Measurements from ENCODE around the gene BIRC5.
"Not testable (repeated sequence)": the region's sequence is repeated elsewhere in the genome, so short reads cannot be mapped to it uniquely, and the experiment has no call there.

Gene BIRC5

DNA sequence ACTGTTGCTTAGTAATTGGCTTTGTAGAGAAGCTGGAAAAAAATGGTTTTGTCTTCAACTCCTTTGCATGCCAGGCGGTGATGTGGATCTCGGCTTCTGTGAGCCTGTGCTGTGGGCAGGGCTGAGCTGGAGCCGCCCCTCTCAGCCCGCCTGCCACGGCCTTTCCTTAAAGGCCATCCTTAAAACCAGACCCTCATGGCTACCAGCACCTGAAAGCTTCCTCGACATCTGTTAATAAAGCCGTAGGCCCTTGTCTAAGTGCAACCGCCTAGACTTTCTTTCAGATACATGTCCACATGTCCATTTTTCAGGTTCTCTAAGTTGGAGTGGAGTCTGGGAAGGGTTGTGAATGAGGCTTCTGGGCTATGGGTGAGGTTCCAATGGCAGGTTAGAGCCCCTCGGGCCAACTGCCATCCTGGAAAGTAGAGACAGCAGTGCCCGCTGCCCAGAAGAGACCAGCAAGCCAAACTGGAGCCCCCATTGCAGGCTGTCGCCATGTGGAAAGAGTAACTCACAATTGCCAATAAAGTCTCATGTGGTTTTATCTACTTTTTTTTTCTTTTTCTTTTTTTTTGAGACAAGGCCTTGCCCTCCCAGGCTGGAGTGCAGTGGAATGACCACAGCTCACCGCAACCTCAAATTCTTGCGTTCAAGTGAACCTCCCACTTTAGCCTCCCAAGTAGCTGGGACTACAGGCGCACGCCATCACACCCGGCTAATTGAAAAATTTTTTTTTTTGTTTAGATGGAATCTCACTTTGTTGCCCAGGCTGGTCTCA is 11.2 kb downstream of the BIRC5 start:
- DNase-seq (ENCODE audit: low read depth) = no peak

DNA sequence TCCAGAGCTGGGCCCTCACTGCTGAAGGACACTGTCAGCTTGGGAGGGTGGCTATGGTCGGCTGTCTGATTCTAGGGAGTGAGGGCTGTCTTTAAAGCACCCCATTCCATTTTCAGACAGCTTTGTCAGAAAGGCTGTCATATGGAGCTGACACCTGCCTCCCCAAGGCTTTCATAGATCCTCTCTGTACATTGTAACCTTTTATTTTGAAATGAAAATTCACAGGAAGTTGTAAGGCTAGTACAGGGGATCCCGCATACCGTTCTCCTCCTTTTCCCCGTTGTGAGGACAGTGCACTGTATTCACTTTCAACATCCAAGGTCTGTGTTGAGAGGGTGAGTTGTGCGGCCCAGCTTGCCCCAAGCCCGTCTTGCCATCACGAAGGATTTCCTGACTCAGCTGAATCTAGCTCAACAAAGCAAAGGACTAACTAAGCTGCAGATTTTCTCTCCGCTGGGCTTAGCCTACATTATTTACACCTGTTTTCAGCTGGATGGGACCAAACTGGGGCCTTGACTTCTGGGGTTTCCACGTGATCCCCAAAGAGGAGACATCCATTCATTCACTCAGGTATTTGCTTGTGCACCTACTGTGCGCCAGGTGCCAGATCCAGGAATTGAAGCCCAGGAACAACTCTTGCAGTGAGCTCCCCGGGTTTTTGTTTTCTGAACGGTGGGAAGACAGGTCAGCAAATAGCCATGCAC is 12.2 kb downstream of the BIRC5 start:
- DNase-seq (ENCODE audit: low read depth) = no peak

- no peak for DNase-seq (ENCODE audit: low read depth)
Measured at GRCh38 chr17:78226759-78227454, 12.9 kb downstream of the BIRC5 start.

DNA sequence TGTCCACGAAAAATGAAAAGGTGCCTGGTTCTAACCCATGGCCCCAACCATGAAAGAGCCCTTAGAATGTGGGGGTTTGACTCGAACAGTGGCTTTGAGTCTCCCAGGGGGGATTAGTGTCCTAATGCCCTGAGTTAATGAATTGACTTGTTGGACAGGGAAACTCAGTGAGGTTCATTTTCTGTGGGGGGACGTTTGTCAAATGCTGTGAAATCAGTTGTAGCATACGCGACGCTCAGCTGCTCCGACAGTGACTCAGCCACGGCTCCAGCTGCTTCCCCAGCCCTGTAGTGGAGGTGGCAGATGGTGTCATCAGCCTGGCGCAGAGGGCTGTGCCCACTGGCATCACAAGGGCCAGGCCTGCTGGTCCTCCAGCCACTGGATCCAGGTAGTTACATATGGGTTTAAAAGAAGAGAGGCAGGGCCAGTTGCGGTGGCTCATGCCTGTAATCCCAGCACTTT is 13.4 kb downstream of the BIRC5 start:
- no peak for DNase-seq (ENCODE audit: low read depth)

DNA sequence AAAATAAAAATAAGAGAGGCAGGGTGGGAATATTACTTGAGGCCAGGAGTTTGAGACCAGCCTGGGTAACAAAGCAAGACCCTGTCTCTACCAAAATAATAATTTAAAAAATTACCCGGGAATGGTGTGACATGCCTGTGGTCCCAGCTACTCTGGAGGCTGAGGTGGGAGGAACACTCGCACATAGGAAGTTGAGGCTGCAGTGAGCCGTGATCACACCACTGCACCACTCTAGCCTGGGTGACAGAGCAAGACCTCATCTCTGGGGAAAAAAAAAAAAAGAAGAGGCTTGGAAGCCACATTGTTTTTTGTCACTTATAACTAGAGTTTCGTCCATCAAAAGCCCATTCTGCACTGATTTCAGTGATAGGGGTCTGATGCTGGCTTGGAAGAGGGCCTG is 14.1 kb downstream of the BIRC5 start:
- DNase-seq (ENCODE audit: low read depth) = no peak

GRCh38 chr17:78230252-78230962 is 16.4 kb downstream of the BIRC5 start:
- DNase-seq (ENCODE audit: low read depth) = no peak

DNA sequence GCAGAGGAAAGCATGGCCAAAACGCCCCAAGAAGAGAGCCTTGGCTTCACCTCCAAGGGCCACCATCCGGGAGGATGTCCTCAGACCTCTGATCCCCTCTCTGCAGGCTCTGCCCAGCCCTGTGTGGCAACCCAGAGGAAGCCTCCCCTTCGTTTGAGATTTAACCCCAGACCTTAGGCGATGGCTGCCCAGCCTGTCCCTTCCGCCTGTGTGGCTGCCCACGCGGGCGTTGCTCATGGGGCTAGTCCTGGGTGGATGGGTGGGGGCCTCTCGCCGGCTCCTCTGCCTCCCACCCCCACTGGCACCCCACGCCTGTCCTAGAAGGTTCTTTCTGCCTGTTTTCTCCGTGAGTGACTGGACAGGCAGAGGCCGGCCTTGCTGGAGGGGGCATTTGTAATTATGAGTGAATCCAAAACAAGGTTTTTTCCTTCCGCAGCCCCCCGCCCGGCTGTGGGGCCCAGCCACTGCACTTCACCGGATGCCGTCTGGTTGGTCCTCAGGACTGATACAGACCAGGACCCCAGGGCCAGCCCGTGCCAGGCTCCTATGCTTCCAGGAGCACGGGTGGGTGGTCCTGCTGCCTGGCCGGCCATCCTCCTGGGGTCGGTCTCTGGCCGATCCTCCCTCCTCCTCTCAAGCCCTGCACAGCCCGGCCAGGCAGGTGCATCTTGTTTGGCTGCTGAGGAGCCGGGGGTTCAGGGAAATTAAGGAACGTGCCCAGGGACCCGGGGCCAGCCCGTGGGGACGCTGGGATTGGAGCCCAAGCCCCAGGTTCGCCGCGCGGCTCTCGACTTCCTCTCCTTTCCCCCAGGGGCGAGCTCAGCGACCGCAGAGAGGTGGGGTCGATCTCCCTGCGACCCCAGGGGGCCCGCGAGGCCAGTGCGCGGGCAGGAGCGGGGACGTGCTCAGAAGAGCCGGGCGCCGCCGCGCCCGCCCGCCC is 17.2 kb downstream of the BIRC5 start, which contains the start of gene TMEM235:
TMEM235 (plus strand) TSS at position 636 of the 940 bp plus-strand sequence. CDS start 393 bp downstream, outside the sequence.
- no peak for DNase-seq (ENCODE audit: low read depth)

DNA sequence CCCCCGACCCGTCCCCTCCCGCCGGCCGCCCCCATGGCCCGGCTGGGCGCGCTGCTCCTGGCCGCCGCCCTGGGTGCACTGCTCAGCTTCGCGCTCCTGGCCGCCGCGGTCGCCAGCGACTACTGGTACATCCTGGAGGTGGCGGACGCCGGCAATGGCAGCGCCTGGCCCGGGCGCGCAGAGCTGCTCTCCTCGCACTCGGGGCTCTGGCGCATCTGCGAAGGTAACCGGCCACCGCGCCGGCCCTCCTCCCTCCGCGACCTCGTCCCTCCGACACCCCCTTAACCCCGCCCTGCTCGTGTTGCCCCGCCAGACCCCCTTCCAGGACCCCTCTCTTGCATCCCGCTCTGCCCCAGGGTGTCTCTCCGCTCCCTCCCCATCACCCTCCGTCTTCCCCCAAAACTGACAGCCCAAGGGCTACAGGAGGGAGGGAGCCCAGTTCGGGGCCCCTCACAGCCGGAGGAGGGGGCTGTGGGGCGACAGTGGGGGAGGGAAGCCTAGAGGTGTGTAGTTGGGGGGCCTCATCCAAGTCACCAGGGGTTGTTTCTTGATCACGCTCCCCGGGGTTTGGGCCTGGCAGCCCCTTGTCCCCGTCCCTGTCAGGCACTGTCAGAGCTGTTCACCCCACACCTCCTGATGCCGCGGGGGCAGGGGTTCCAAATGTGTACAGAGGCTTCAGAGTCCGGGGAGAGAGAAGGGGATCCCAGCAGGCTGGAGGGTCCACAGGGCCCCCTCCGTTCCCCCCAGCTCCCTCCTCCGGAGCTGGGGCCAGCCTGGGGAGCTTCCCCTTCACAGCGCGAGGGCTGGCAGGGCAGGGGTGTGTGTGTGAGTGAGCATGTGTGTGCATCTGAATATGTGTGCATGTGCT is 18.2 kb downstream of the BIRC5 start:
- DNase-seq (ENCODE audit: low read depth) = no peak

GRCh38 chr17:78232859-78233173 is 18.8 kb downstream of the BIRC5 start:
- DNase-seq (ENCODE audit: low read depth) = no peak

DNA sequence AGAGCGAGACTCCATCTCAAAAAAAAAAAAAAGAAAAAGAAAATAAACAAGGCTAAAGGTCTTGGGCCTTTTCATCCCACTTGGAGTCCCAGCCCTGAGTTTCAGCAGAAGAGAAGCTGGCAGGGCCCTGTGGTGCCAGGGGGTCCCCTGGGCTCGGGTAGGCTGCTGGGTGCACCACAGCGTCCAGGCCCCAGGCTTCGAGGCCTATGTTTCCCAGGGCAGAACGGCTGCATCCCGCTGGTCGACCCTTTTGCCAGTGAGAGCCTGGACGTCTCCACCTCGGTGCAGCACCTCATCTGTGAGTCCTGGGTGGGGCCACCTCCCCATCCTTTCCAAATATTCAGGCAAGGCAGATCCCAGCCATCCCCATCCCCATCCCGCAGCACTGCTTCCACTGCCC is 19.6 kb downstream of the BIRC5 start:
- no peak for DNase-seq (ENCODE audit: low read depth)

- no peak for DNase-seq (ENCODE audit: low read depth)
Measured at GRCh38 chr17:78234261-78234865, 20.3 kb downstream of the BIRC5 start.

- DNase-seq (ENCODE audit: low read depth) = not testable (repeated sequence)
Measured at GRCh38 chr17:78235022-78235421, 21.0 kb downstream of the BIRC5 start.

- DNase-seq (ENCODE audit: low read depth) = no peak
Measured at GRCh38 chr17:78235885-78236284, 21.8 kb downstream of the BIRC5 start.

- DNase-seq (ENCODE audit: low read depth) = no peak
Measured at GRCh38 chr17:78236362-78237127, 22.5 kb downstream of the BIRC5 start.

GRCh38 chr17:78237401-78238012 is 23.5 kb downstream of the BIRC5 start:
- no peak for DNase-seq (ENCODE audit: low read depth)

DNA sequence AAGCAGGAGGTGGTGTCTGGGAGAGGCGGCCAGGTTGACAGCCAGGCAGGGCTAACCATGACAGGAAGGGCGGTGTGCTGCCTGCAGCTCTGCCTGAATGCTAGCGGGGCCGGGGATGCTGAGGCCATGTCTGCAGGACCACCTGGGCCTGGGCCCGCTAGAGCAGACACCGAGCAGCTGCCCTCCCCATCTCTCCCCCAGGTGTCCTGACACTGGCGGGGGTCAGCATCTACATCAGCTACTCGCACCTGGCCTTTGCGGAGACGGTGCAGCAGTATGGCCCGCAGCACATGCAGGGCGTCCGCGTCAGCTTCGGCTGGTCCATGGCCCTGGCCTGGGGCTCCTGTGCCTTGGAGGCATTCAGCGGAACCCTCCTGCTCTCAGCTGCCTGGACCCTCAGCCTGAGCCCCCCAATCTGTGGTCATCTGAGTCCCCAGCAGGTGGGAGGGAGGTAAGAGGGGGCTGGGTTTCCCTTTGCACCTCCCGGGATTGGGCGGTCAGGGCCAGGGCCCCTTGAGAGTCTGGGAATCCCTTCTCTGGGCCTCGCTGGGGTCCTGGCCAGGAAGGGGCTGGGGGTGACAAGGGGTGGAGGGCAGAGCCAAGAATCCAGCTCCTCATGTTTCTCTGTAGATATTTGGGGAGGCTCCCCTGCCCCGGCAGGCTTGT is 24.9 kb downstream of the BIRC5 start:
- DNase-seq (ENCODE audit: low read depth) = no peak

- no peak for DNase-seq (ENCODE audit: low read depth)
Measured at GRCh38 chr17:78239489-78239931, 25.5 kb downstream of the BIRC5 start.

All from CMK (cell line).